Activated CD8-positive, alpha-beta memory T cell treated with anti-CD3 and anti-CD28 coated beads, Interleukin-2, amount 50 U/mL, for 24 hours (primary cell): ENCODE results near the gene SUFU.
"Not testable (repeated sequence)": the region's sequence is repeated elsewhere in the genome, so short reads cannot be mapped to it uniquely, and the experiment has no call there.

Experiments used
- DNase-seq: peaks from one replicate; pipeline ENCODE4 v3.0.0-alpha.2; 2020; ENCODE audit errors: extremely low read depth

SUFU gene

GRCh38 chr10:102514487-102515311, 10.9 kb downstream of the SUFU start:
- DNase-seq = no peak

DNA sequence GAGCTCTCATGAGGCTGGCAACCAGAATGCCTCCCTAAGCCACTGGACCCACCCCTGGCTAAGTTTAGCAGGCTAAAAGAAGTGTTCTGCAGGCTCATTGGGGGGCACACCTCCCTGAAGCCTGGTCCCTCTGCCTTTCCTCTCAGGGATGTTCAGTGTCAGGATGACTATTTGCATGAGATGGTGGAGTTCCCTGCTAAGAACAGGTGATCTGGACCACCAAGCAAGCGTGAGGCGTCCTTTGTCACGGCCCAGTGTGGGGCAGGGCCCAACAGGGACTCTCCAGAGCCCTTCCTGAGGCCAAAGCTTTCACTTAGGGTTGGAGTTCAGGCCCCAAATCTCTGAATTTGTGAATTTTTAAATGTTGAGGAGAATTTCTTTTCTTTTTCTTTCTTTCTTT, 12.0 kb downstream of the SUFU start:
- DNase-seq = no peak

DNA sequence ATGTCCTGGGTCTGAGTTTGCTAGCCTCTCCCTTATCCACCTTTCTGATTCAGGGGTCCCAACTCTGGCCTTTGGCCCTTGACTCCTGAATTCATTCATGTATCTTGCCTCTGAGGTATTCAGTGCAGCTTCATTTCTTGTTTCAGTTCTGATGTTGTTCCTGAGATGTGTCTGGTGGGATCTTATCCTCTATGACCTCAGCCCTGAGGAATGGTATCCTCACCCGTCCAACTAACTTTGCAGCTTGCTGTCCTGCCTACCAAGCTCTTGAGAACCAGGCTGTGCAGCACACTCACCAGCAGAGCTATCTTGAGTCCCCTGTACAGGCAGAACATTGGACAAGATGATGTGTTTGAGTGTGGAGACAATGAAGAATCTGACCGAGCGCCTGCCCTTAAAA, 13.8 kb downstream of the SUFU start:
- no peak for DNase-seq

GRCh38 chr10:102519246-102519825, 15.6 kb downstream of the SUFU start:
- DNase-seq = no peak

DNA sequence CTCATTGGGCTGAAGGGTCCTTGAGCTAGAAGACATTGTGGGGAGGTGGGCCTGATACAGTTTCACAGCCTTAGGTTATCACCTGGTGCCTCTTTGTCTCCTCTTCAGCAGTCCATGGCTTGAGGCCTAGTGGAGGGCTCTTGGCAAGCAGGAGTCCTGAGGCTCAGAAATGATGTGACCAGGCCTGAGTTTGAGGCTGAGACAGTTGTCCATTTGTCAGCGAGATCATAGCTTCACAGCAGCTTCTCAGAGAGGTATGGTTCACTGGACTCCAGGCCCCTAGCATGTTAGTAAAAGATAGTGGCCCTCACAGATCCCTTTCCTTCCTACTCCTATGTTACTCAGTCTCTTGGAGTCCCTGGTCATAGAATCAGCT, 19.1 kb downstream of the SUFU start:
- DNase-seq = no peak

DNA sequence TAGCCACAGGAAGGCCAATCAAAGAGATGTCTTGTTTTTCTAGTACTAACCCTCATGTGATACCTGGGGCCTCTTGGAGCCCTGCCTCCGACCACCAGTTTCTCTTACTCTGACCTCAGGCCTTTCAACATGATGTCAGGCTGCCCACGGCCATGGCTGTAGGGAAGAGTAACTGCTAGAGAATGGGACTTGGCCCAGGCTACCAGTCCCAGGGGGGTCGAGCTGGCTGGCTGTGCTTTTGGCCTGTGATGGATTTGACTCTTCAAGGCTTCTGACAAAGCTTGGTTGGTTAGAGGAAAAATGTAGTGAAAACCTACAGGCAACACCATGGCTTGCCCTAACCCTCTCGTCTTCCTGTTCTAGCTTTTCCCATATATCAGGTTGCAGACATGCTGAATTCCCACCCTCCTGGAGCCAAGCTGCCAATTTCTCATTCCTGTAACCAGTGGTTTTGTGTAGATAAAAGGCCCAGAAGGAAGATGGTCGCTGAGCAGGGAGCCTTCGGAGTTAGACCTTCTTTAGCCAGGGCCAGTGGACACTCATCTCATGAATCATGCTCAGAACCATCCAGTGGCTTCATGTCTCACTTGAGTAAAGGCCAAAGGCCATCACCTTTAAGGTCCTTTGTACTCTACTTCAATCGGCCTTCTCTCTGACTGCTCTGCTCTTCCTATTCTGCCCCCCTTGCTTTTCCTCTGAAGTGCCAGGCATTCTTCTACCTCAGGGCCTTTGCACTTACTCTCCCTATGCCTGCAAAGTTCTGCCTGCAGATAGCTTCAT, 19.7 kb downstream of the SUFU start:
- DNase-seq = no peak

DNA sequence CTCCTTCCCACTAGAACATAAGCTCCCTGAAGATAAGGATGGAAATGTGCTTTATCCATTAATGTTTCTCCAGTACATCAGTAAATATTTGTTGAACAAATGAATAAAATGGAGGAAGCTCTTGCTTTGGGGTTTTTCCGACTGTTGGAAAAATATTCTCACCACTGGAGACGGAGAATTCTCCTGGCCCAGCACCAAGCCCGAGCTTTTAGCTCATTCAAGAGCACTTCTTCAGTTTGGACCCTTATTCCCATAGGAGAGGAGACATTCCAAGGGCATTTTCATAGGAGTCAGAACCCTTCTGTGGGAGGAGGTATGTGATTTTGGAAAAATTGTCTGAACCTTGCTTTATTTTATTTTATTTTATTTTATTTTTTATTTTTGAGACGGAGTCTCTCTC, 21.0 kb downstream of the SUFU start:
- no peak for DNase-seq

DNA sequence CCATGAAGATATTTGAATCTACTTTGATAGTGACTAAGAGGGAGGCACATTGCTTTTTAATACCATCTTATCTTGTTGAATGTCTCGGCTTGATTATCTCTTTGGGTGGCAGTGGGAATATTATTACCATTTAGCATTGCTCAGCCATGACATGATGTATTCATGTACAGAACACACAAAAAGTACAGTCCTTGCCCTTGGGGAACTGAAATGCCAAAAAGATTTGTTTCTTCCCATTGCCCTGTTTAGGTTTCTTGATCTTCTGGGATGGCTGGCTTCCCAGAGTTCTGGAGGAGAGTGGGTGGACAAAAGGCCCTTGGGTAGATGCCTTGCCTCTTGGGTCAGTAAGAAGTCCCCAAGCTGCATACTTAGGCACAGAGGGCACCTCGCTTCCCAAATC, 23.8 kb downstream of the SUFU start:
- DNase-seq = no peak

DNA sequence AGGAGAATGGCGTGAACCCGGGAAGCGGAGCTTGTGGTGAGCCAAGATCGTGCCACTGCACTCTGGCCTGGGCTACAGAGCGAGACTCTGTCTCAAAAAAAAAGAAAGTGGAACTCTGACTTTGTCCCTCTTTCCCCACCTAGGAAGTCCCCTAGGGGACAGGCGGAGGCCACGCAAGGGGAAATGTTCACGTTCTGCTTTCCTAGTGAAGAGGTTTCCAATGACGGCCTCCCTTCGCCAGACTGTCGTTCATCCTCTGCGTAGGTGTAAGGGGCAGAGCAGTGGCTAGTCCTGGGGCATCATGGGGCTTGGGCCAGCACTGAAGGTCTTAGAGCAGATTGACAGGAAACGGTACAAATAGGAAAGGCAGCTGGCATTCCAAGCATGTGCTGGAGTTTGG, 30.6 kb downstream of the SUFU start:
- DNase-seq = no peak

DNA sequence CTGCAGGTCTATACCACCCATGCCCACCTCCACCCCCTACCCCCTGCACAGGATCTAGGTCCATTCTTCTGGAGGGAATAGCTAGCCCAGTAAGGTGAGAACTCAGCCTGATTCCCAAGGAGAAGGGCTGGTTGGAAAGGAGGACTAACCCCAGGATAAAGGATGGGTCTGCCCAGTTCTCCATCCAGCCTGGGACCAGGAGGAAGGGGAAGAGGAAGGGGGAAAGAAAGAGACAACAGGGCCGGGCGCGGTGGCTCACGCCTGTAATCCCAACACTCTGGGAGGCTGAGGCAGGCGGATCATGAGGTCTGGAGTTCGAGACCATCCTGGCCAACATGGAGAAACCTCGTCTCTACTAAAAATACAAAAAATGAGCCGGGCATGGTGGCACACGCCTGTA, 31.2 kb downstream of the SUFU start:
- DNase-seq = not testable (repeated sequence)

DNA sequence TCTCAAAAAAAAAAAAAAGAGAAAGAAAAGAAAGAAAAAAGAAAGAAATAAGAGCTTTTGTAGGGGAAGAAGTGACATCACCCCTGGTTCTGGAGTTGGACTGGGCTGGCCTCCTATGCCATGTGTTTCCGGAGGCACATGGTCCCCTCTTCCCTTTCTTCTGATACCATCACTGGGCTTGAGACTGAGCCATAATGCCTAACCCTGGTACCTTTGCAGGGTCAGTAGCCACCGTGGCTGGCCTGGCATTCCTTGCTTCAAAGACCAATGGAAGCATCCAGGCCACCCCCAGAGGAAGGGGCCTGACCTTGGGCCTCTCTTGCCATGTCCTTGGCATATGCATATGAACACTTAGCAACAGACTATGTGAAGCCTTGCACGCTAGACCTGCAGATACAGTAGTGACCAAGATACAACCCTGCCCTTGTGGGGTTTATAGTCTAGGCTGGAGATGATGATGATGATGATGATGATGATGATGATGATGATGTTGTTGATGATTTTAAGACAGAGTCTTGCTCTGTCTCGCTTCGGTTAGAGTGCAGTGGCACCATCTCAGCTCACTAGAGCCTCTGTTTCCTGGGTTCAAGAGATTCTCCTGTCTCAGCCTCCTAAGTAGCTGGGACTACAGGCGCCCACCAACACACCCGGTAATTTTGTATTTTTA, 31.8 kb downstream of the SUFU start:
- no peak for DNase-seq

GRCh38 chr10:102537367-102537766, 33.6 kb downstream of the SUFU start:
- no peak for DNase-seq

DNA sequence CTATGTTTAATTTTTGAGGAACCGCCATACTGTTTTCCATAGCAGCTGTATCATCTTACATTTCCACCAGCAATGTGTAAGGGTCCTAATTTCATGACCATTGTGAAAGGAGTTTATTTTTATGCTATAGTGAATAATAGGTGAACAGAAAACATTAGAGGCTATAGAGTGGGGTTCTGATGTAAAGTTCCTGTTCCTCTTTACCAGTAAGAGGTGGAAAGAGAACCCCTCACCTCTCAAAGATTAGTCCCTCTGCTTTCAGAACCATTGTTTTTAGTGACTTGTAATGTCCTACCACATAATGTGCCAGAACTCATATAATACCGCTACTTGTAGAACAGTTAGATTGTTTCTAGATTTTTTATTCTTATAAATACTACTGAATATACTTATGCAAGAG, 34.2 kb downstream of the SUFU start:
- no peak for DNase-seq

DNA sequence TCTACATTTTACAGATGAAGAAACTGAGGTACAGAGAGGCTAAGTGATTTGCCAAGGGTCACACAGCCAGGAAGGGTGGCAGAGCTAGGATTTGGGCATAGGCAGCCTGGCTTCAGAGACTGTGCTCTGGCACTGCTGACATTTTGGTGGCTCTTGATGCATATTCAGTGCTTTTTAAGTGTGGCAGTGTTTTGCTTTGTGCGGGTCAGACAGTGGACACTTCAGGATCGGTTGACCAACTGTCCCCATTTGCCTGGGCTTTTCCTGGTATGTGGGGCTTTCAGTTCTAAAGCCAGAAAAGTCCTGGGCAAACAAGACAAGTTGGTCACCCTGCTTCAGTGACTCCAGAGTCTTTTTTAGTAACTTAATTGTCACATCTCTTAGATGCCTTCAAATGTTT, 35.0 kb downstream of the SUFU start:
- no peak for DNase-seq

DNA sequence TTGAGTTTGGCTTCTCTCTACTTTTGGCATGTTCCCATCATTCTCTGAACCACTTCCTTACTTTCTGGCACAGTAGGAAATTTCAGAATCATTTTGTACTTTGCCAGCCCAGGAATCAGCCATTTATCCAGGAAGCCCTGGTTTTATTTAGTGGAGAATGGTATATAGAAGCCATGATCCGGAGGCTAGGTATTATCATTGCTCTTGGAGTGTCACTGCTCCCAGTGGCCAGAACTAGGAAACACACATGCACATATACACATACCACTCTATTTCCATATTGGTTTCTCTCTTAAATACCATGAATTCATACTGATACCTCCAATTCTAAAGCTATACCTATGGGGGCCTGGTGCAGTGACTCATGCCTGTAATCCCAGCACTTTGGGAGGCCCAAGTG, 36.3 kb downstream of the SUFU start:
- no peak for DNase-seq

DNA sequence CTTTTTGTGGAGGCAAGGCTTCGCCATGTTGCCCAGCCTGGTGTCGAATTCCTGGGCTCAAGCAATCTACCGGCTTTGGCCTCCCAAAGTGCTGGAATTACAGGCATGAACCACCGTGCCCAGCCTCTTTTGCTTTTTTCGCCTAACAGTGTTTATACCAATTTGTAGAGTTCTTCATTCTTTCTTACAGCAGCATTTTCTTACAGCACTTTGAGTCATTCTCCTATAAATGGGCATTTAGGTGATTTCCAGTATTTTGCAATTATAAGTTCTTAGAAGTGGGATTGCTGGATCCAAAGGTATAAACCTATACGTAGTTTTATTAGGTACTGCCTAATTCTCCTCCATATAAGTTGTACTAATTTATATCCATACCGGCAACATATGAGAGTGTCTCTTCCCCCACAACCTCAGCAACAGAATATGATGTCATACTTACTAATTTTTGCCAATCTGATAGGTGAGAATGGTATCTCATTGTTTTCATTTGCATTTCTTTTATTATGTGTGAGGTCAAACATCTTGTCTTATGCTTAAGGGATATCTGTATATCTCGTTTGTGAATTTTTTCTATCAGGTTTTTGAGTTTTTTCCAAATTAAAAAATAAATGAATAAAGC, 39.1 kb downstream of the SUFU start:
- no peak for DNase-seq

- DNase-seq = no peak
Measured at GRCh38 chr10:102545265-102545871, 41.6 kb downstream of the SUFU start.

DNA sequence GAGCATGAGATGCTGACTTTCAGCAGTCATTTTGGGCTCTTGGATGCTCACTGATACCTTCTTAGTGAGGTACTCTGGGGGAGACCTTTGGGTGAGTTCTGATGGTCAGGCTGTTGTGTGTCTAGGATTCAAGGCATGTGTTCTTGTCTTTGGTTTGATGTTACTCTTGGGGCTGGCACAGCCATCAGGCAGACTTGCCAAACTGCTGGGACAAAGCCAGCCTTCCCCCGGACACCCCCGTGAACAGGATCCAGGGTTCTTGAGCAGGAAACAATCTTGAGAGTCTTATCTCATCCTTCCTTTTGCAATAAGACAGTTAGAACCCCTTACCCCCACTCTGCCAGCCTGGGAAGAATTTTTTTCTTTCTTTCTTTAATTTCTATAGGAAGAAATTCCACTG, 42.2 kb downstream of the SUFU start:
- DNase-seq = no peak

DNA sequence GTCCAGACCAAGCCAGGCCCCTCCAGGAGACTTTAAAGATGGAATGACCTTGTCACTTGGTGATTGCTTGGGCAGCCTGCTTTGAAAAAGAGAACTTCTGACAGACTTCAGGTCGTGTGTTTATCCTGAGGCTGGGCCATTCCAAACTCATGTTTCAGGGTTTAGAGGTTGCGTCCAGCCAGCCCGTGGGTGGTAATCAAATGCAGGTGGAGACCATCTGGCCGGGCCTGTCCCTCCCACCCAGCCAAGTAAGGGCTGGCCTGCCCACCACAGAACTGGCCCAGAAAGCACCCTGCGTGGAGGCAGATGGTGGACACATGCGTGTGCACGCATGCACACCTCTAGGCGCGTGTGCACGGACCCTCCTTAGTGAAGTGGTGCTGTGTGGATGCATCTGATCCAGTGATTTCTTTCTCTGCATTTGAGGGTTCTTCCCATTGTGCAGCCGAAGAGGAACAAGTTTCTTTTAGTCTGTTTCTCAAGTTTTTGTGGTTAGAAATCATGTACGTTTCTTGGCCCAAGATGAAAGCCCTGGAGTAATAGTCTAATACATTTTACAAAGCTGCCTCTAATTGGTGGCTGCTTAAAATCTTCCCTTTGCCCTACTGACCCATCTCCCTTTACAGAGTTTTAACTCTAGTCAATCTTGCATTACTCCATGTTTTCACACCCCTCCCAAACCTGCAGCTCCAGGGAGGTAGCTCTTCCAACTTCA, 43.0 kb downstream of the SUFU start:
- DNase-seq = no peak

DNA sequence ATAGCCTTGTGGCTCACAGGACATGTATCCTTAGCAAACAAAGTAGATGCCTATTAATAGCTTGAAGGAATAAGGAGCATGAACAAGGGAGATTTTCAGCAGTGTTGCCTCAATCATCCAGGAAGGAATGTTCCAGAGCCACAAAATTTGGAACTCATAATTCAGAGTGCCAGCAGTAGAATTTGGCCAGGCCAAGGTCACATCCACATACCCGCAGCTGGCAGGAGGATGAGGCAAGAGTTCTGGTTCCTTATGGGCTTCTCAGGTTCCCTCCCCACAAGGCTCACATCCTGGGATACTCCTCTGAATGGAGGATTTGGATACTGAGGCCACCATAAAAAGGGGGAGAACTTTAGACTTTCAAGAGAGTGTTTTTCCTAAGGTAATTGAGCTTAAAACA, 45.8 kb downstream of the SUFU start:
- DNase-seq = no peak

DNA sequence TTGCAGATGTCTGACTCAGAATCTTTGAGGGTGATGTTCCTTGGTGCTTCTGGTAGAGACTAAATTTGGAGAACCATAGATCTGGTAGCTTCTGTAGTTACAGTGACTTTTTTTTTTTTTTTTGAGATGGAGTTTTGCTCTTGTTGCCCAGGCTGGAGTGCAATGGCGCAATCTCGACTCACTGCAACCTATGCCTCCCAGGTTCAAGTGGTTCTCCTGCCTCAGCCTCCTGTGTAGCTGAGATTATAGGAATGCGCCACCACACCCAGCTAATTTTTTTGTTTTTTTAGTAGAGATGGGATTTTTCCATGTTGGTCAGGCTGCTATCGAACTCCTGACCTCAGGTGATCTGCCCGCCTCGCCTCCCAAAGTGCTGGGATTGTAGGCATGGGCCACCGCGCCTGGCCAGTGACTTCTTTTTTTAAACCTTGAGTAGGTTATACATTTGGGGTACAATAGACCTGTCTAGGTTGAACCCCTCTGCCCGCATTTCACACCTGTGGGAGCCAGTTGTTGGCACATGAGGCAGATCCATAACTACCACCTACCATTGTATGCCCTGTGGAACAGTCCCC, 47.0 kb downstream of the SUFU start:
- DNase-seq = no peak
